Immature natural killer cell (primary cell): ENCODE data around the gene DNASE2. TPM values are rescaled to one million over a fixed set of nuclear protein-coding genes. Genes with fewer than 3 reads are reported as not detected.
A peak's percentile ranks its signal among the peaks of the same experiment; 100 is the strongest.
"Not testable (repeated sequence)": the region's sequence is repeated elsewhere in the genome, so short reads cannot be mapped to it uniquely, and the experiment has no call there.

ENCODE experiments used
- DNase-seq, 3 donors: peaks; one replicate each; pipeline ENCODE4 v3.0.0; 2022; ENCODE audit warnings: mixed read lengths in 1 of 3
- H3K27ac Mint-ChIP-seq, 6 donors: one replicate each; pipeline ENCODE4 v1.8.0; 2020; ENCODE audit warnings: mixed read lengths in 6 of 6, mild to moderate bottlenecking in 5 of 6, inconsistent platforms in 4 of 6, moderate library complexity in 3 of 6
- H3K27me3 Mint-ChIP-seq, 3 donors: one replicate each; pipeline ENCODE4 v1.8.0; 2020 to 2021; ENCODE audit warnings: low read depth in 3 of 3, mild to moderate bottlenecking in 3 of 3, mixed read lengths in 3 of 3, moderate library complexity in 3 of 3, inconsistent platforms in 1 of 3
- H3K36me3 Mint-ChIP-seq, 3 donors: one replicate each; pipeline ENCODE4 v1.8.0; 2020; ENCODE audit warnings: mixed read lengths in 3 of 3, inconsistent platforms in 2 of 3, mild to moderate bottlenecking in 2 of 3
- H3K4me1 Mint-ChIP-seq, 2 donors: one replicate each; pipeline ENCODE4 v1.8.0; 2020; ENCODE audit warnings: inconsistent platforms in 2 of 2, mild to moderate bottlenecking in 2 of 2, mixed read lengths in 2 of 2, moderate library complexity in 1 of 2
- H3K4me3 Mint-ChIP-seq, 5 donors: one replicate each; pipeline ENCODE4 v1.8.0; 2020; ENCODE audit warnings: mild to moderate bottlenecking in 5 of 5, mixed read lengths in 5 of 5, inconsistent platforms in 3 of 5, moderate library complexity in 3 of 5
- H3K9me3 Mint-ChIP-seq, 6 donors: one replicate each; pipeline ENCODE4 v1.8.0; 2020; ENCODE audit warnings: mild to moderate bottlenecking in 6 of 6, mixed read lengths in 6 of 6, inconsistent platforms in 4 of 6, moderate library complexity in 3 of 6
- polyA plus RNA-seq, 3 donors: library from polyadenylated mRNA; unstranded; fragments of 300-500 nt; fragmentation: Illumina TruSeq; gene quantifications; one replicate each; pipeline ENCODE4 v1.2.3, GENCODE V29; 2021

The DNASE2 gene
- 100 to 1,000 TPM in 1 of 3 donors, 10 to 100 TPM in 2; 72.6 to 108 (median 83.5) TPM for polyA plus RNA-seq

DNA sequence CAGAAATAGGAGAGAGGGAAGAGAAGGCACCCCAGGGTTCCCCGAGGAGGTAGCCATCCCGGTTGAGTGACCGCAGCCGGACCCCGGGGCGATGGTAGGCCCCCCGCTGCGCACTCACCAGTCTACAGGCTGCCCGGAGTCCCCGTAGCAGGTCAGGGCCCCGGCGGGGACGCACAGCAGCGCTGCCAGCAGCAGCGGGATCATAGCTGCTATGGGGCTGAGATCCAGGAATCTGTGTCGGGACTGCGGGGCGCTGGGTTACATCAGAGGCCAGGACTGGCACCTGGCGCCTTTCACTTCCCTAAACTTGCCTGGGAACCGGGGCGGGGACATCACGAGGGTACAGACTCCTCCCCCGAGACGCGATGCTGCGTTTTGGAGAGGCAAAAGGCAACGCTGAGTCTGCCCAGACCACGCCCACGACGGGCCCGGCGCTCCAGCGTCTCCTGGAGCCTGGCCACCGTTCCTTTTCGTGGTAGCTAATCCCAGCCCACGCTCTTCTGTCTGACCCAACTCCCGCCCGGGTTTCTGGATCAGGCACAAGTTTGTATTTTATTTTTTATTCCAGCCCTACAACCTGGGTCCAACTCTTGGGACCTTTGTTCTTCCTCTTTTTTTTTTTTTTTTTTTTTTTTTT is at the start of gene DNASE2:
DNASE2 (minus strand) TSS at position 278 of the 637 bp plus-strand sequence; CDS start at position 204, 74 bp downstream.
- H3K27ac Mint-ChIP-seq, result peak within 1 kb of the TSS; percentile 68 to 86 (median 80)
- DNase-seq, result peak; percentile 75 to 79 (median 78)
- peak within 1 kb of the TSS; percentile 85 to 91 (median 89) for H3K4me3 Mint-ChIP-seq
- peaks cover 29 to 37% of the 10 kb centered on the region in 2 donors for H3K4me1 Mint-ChIP-seq
- peaks cover 0 to 7% (median 7%) of the 10 kb centered on the region in 3 donors for H3K36me3 Mint-ChIP-seq
- peaks cover 0 to 2% (median 0%) of the 10 kb centered on the region in 6 donors for H3K9me3 Mint-ChIP-seq
- peaks cover 3 to 4% (median 3%) of the 10 kb centered on the region in 3 donors for H3K27me3 Mint-ChIP-seq

DNA sequence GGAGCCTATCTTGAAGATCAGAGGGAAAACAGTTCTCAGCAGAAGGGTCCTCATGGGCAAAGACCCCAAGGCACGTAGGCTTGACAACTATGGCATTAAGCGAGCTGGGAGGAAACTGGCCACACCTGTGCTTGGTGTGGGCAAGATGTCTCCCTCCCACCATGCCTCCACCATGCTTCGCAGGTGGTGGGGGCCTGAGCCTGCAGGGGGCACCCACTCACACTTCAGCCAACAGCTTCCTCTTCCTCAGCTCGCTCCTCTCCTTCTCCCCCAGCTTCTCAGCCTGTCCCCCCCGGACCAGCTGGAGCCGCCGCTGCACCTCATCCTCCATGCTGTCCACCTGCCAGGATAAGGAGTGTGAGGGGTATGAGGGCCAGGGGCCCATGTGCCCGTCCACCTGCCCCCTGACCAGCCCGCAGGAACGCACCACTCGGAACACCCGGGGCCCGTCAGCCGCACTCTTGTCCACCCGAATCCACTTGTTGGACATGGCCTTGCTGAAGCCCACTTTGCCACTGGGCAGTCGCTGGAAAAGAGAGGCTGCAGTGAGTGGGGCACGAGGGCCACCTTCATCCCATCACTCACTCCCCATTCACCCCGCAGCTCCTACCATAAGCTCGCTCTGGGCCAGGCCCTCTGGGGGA is 48.9 kb upstream of the DNASE2 start:
- no peak overlapping the region for H3K4me3 Mint-ChIP-seq
- H3K4me1 Mint-ChIP-seq, result peaks cover 20 to 23% of the 10 kb centered on the region in 2 donors
- DNase-seq, result no peak
- peaks cover 8 to 19% (median 10%) of the 10 kb centered on the region in 3 donors for H3K36me3 Mint-ChIP-seq
- H3K27ac Mint-ChIP-seq, result no peak overlapping the region
- H3K9me3 Mint-ChIP-seq, result no peaks in the 10 kb centered on the region
- H3K27me3 Mint-ChIP-seq, result no peaks in the 10 kb centered on the region

- H3K4me3 Mint-ChIP-seq, result no peak overlapping the region
- H3K36me3 Mint-ChIP-seq, result peaks cover 15 to 27% (median 15%) of the 10 kb centered on the region in 3 donors
- H3K27ac Mint-ChIP-seq, result no peak overlapping the region
- H3K4me1 Mint-ChIP-seq, result peaks cover 4 to 6% of the 10 kb centered on the region in 2 donors
- peaks cover 0 to 1% (median 0%) of the 10 kb centered on the region in 3 donors for H3K27me3 Mint-ChIP-seq
- DNase-seq, result no peak
- no peaks in the 10 kb centered on the region for H3K9me3 Mint-ChIP-seq
Observed at GRCh38 chr19:12924621-12925310, 43.5 kb upstream of the DNASE2 start.

DNA sequence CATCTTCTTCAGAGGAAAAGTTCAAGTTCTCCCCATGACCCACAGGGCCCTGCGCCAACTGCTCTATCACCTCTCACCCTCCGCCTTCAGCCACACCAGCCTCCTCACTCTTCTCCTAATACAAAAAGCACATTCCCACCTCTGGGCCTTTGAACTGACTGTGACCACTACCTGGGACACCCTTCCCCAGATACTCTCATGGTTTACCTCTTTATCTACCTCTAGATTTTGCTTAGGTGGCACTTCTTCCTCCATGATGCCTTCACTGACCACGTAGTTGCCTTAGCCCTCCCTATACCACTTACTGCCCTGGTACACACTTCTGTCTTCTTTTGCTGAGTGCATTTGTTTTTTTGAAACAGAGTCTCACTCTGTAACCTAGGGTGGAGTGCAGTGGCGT is 41.7 kb upstream of the DNASE2 start:
- H3K36me3 Mint-ChIP-seq, result peaks cover 10 to 16% (median 10%) of the 10 kb centered on the region in 3 donors
- peaks cover 5 to 9% (median 6%) of the 10 kb centered on the region in 3 donors for H3K27me3 Mint-ChIP-seq
- H3K27ac Mint-ChIP-seq, result peak overlapping the region in 2 of 6 donors; percentile 5 to 17
- H3K9me3 Mint-ChIP-seq, result no peaks in the 10 kb centered on the region
- no peak overlapping the region for H3K4me3 Mint-ChIP-seq
- peaks cover 13 to 14% of the 10 kb centered on the region in 2 donors for H3K4me1 Mint-ChIP-seq
- DNase-seq, result no peak

- peak overlapping the region in 1 of 5 donors; percentile 49 for H3K4me3 Mint-ChIP-seq
- DNase-seq, result no peak
- peaks cover 5 to 9% (median 7%) of the 10 kb centered on the region in 3 donors for H3K36me3 Mint-ChIP-seq
Observed at GRCh38 chr19:12921047-12921446, 39.8 kb upstream of the DNASE2 start.

GRCh38 chr19:12918253-12918652 is 37.0 kb upstream of the DNASE2 start:
- peaks cover 5 to 6% (median 6%) of the 10 kb centered on the region in 3 donors for H3K36me3 Mint-ChIP-seq
- peak overlapping the region in 2 of 6 donors; percentile 53 to 84 for H3K27ac Mint-ChIP-seq
- no peaks in the 10 kb centered on the region for H3K9me3 Mint-ChIP-seq
- peak overlapping the region; percentile 1 to 81 (median 66) for H3K4me3 Mint-ChIP-seq
- H3K27me3 Mint-ChIP-seq, result peaks cover 5 to 11% (median 10%) of the 10 kb centered on the region in 3 donors
- peaks cover 30% of the 10 kb centered on the region in 2 donors for H3K4me1 Mint-ChIP-seq
- no peak for DNase-seq

More at GRCh38 chr19:12921047-12921446, 39.8 kb upstream of the DNASE2 start:
- Mint-ChIP-seq H3K27me3 (peaks cover 5 to 10% (median 8%) of the 10 kb centered on the region in 3 donors), H3K4me1 (peaks cover 13 to 17% of the 10 kb centered on the region in 2 donors), H3K27ac (peak overlapping the region in 4 of 6 donors; percentile 28 to 87 (median 56)), H3K9me3 (no peaks in the 10 kb centered on the region)

DNA sequence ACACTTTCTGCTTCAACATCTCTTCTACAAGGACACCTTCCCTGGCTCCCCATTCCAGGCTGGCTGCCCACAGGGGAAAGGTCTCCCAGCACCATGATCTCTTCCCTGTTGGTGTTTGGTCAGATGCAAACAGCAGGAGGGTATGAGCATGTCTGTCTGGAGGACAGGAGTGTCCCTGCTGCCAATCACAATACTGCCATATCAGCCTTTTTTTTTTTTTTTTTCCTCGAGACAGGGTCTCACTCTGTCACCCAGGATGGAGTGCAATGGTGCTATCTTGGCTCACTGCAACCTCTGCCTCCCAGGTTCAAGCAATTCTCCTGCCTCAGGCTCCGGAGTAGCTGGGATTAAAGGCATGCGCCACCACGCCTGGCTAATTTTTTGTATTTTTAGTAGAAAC is 34.6 kb upstream of the DNASE2 start:
- H3K27me3 Mint-ChIP-seq, result peaks cover 5 to 11% (median 10%) of the 10 kb centered on the region in 3 donors
- not testable (repeated sequence) for H3K27ac Mint-ChIP-seq, H3K36me3 Mint-ChIP-seq, DNase-seq, H3K9me3 Mint-ChIP-seq, H3K4me3 Mint-ChIP-seq
- peaks cover 32 to 33% of the 10 kb centered on the region in 2 donors for H3K4me1 Mint-ChIP-seq

GRCh38 chr19:12913851-12914690 is 32.8 kb upstream of the DNASE2 start:
- H3K27me3 Mint-ChIP-seq, result peaks cover under 1 to 6% (median 4%) of the 10 kb centered on the region in 3 donors
- peak overlapping the region; percentile 36 to 72 (median 43) for H3K4me3 Mint-ChIP-seq
- H3K9me3 Mint-ChIP-seq, result no peaks in the 10 kb centered on the region
- DNase-seq, result peak; percentile 40 to 46 (median 43)
- peak overlapping the region; percentile 80 to 96 (median 84) for H3K27ac Mint-ChIP-seq
- peaks cover 23 to 24% of the 10 kb centered on the region in 2 donors for H3K4me1 Mint-ChIP-seq
- no peaks in the 10 kb centered on the region for H3K36me3 Mint-ChIP-seq

DNA sequence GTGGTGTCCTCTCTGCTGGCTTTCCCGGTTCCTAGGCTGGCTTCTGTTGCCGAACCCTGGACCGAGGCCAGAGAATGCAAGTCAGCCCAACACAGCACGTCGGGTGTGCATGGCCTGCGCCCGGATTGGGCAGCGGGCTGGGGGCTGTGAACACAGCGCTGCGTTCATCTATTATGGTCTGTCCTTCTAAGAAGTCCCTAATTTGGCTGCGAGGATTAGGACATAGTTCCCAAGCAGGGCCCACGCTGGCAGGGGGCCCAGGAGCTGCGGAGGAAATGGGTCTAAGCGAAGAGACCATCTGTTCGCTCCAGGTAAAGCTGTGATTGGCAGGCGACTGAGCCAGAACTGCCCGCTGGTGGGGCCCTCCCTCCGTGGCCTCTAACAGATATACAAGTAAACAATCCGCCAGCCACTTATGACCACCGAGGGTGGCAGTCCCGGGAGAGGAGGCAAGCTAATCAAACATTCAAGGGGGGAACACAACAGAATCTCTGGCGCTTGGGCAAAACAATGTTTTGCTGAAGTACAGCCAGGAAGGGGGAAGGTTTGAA is 31.8 kb upstream of the DNASE2 start:
- H3K36me3 Mint-ChIP-seq, result no peaks in the 10 kb centered on the region
- DNase-seq, result no peak
- H3K27me3 Mint-ChIP-seq, result peaks cover 0 to 6% (median 1%) of the 10 kb centered on the region in 3 donors
- no peaks in the 10 kb centered on the region for H3K9me3 Mint-ChIP-seq
- H3K27ac Mint-ChIP-seq, result peak overlapping the region in 5 of 6 donors; percentile 37 to 95 (median 84)
- H3K4me3 Mint-ChIP-seq, result peak overlapping the region in 1 of 5 donors; percentile 29
- peaks cover 19 to 20% of the 10 kb centered on the region in 2 donors for H3K4me1 Mint-ChIP-seq

GRCh38 chr19:12912571-12912970 is 31.3 kb upstream of the DNASE2 start:
- Mint-ChIP-seq H3K27me3 (peaks cover 0 to 6% (median 0%) of the 10 kb centered on the region in 3 donors), H3K4me3 (no peak overlapping the region), H3K27ac (no peak overlapping the region), H3K4me1 (peaks cover 19 to 20% of the 10 kb centered on the region in 2 donors), H3K9me3 (no peaks in the 10 kb centered on the region), H3K36me3 (no peaks in the 10 kb centered on the region)
- DNase-seq, result no peak

DNA sequence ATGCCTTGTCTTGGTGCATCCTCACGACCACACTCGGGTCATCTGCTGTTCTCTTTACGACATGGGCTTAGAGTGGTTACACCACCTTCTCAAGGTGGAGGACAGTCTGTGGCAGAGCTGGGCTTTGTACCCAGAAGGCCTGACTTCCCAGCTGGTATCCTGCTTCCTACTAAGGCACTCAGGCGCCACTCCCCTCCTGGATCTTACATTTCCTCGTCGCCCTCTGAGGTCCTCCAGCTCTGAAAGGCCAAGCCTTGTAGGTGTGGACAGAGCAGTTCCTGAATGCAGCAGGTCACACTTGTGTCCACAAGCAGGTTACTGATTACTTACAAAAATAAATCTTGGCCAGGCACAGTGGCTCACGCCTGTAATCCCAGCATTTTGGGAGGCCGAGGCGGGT is 25.9 kb upstream of the DNASE2 start:
- Mint-ChIP-seq H3K27ac (no peak overlapping the region), H3K27me3 (peaks cover 0 to 2% (median 0%) of the 10 kb centered on the region in 3 donors), H3K4me3 (no peak overlapping the region), H3K9me3 (no peaks in the 10 kb centered on the region), H3K4me1 (no peaks in the 10 kb centered on the region), H3K36me3 (no peaks in the 10 kb centered on the region)
- DNase-seq, result no peak

GRCh38 chr19:12899891-12900518 is 18.8 kb upstream of the DNASE2 start:
- peaks cover 0 to 3% (median 2%) of the 10 kb centered on the region in 3 donors for H3K27me3 Mint-ChIP-seq
- peak; percentile 39 to 72 (median 42) for DNase-seq

More at GRCh38 chr19:12899891-12900518, 18.8 kb upstream of the DNASE2 start:
- Mint-ChIP-seq H3K4me3 (peak overlapping the region in 2 of 5 donors; percentile 3 to 47), H3K9me3 (no peaks in the 10 kb centered on the region), H3K27ac (peak overlapping the region; percentile 23 to 90 (median 44)), H3K36me3 (peaks cover 1 to 2% (median 1%) of the 10 kb centered on the region in 3 donors), H3K4me1 (peaks cover 0 to 12% of the 10 kb centered on the region in 2 donors)
